GM21360 (cell line): Measurements from ENCODE around the gene PFKFB3.
A peak's percentile ranks its signal among the peaks of the same experiment; 100 is the strongest.
"Not testable (repeated sequence)": the region's sequence is repeated elsewhere in the genome, so short reads cannot be mapped to it uniquely, and the experiment has no call there.

ENCODE experiments used
- ATAC-seq: cut with Tn5 transposase; IDR thresholded peaks from one replicate; pipeline ENCODE4 v1.9.1; 2021; ENCODE audit warnings: mild to moderate bottlenecking, moderate library complexity; ENCODE audit not compliant: unreplicated experiment

The PFKFB3 gene

GRCh38 chr10:6269432-6269831, 66.7 kb downstream of the PFKFB3 start:
- ATAC-seq, result no peak

- ATAC-seq, result peak; percentile 74
Measured at GRCh38 chr10:6269953-6270867, 67.5 kb downstream of the PFKFB3 start.

- ATAC-seq, result no peak
Measured at GRCh38 chr10:6270951-6271350, 68.2 kb downstream of the PFKFB3 start.

GRCh38 chr10:6271663-6272062, 68.9 kb downstream of the PFKFB3 start:
- ATAC-seq, result no peak

- no peak for ATAC-seq
Measured at GRCh38 chr10:6272126-6272525, 69.4 kb downstream of the PFKFB3 start.

GRCh38 chr10:6273351-6273750, 70.6 kb downstream of the PFKFB3 start:
- no peak for ATAC-seq

- no peak for ATAC-seq
Measured at GRCh38 chr10:6274040-6274439, 71.3 kb downstream of the PFKFB3 start.

GRCh38 chr10:6274484-6274883, 71.8 kb downstream of the PFKFB3 start:
- no peak for ATAC-seq

- no peak for ATAC-seq
Measured at GRCh38 chr10:6275022-6275997, 72.6 kb downstream of the PFKFB3 start.

GRCh38 chr10:6276356-6276755, 73.6 kb downstream of the PFKFB3 start:
- ATAC-seq, result no peak

GRCh38 chr10:6278519-6279120, 75.9 kb downstream of the PFKFB3 start:
- ATAC-seq, result no peak

GRCh38 chr10:6279540-6280267, 77.0 kb downstream of the PFKFB3 start:
- ATAC-seq, result no peak

GRCh38 chr10:6280291-6280690, 77.6 kb downstream of the PFKFB3 start:
- no peak for ATAC-seq

- no peak for ATAC-seq
Measured at GRCh38 chr10:6282454-6282958, 79.8 kb downstream of the PFKFB3 start.

GRCh38 chr10:6283655-6284054, 80.9 kb downstream of the PFKFB3 start:
- no peak for ATAC-seq

- ATAC-seq, result not testable (repeated sequence)
Measured at GRCh38 chr10:6290621-6291020, 87.9 kb downstream of the PFKFB3 start.

- ATAC-seq, result no peak
Measured at GRCh38 chr10:6292741-6293151, 90.0 kb downstream of the PFKFB3 start.

- ATAC-seq, result not testable (repeated sequence)
Measured at GRCh38 chr10:6296425-6296824, 93.7 kb downstream of the PFKFB3 start.

GRCh38 chr10:6296828-6297251, 94.1 kb downstream of the PFKFB3 start:
- no peak for ATAC-seq

- no peak for ATAC-seq
Measured at GRCh38 chr10:6297522-6297921, 94.8 kb downstream of the PFKFB3 start.
